ENCODE results near the gene EML6.
"Not testable (repeated sequence)": the region's sequence is repeated elsewhere in the genome, so short reads cannot be mapped to it uniquely, and the experiment has no call there.

EML6 gene

DNA sequence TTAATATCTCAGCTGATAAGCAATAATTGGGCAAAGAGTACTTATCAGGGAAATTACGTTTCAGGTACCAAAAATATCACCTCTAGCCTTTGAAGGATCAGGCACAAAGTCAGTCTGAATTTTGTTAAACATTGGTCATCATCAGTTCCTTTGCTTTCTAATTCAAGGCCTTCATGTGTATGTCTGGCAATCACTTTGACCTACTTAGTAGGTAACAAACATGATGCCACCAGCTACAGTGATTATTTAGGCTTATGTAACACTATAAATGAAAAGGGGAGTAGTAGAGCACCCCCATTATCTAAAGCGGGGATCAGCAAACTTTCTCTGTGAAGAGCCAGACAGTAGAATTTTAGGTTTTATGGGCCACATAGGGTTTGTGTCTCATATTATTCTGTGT, 251.7 kb downstream of the EML6 start:
- no peak for DNase-seq

DNA sequence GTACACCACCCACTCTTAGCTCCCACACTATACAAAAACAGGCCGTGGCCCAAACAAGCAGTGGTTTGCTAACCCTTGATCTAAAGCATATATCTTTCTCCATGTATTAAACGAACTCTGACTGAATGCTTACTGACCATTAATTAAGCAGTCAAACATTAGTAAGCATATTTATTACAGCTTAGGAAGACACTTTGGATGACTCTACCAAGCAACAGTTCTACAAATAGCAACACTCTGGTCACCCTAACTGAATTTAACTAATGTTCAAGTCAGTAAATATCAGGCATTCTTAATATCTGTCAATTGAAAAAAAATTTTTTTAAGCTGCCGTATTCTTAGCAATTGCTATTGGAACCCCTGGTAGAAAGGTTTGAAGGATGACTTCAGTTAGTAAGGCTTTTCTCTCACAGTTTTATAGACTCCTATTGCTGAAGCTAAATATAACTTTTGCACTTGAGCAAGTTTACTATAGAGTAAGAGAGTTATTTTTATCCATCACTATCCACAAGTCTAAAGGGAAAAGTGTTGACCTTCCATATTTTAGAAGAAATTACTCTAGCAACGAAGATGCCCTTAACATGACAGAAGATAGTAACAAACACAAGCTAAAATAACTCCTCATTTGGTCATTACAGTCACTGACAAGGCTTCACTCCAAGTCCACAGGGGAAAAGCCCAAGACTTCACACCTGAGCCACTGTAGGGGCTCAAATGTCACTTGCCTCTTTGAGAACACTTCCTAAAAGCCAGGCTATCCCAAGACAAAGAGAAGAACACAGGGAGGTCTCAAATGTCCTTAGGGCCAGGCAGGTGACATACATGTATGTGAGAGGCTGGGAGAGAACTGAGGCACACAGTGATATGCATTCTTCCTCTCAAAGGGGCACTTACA, 252.4 kb downstream of the EML6 start:
- DNase-seq = no peak

DNA sequence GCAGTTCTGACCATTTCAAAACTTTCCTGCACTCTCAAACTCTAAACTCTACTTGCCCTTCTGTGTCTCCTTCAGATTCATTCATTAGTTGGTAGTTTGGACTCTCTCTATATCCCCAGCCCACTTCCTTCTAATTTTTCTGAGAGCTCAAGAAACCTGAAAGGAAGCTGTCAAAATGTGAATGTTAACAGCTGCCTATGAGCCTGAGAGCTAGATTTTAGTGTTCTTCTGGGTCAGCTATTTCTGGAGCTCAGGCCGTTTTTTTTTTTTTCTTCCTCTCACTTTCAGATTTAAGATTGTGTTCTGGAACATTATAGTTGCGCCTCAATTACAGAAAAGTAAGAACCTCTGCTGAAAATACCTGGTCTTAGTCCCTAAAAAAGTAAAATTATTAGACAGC, 253.7 kb downstream of the EML6 start:
- DNase-seq = no peak

DNA sequence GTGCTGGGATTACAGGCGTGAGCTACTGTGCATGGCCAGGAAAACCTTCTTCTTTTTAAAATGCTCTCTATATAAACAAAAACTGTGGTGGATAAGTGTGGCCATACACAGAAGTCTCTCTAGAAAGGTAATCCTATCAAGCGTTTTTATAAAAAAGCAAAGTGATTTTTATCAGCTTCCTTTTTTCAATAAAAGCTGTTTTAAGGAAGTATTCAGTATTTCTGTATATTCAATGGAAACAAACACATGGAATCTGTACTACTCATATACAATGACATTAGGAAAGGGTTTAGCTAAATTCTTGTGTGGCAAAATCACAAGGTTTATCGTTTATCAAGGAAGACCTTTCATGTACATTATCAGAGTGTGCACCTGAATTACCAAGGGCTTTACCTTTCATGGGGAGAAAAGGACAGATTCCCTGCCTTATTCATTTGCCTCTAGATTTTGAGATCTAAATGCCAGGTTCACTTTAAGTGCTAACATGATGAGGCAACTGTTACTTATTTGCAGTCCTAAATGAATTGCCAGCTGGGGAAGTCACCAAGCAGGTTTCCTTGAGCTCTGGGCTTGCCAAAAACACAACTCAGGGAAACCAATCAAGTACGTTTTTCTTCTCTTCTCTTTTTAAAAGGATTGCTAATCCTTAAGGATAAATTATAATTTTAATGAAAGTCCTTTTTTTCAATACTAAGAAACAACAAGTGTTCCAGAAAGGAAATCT, 256.0 kb downstream of the EML6 start:
- no peak for DNase-seq

DNA sequence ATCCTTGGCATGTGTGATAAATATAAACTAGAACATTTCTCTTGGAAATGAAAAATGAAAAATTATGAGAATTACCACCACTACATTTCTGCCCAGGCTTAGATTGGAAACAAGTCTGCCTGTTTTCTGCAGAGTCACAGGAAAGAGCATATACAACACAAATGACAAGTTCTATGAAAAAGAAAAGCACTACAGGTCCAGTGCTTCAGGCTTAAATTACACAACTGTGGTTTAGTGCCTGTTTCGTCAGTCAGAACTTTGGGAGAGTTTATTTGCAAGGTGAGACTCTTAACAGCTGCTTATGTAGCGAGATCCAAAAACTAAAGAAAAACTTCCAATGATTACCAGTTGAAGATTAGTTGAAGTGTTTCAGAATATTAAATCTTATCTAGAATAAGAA, 257.9 kb downstream of the EML6 start:
- DNase-seq = no peak

DNA sequence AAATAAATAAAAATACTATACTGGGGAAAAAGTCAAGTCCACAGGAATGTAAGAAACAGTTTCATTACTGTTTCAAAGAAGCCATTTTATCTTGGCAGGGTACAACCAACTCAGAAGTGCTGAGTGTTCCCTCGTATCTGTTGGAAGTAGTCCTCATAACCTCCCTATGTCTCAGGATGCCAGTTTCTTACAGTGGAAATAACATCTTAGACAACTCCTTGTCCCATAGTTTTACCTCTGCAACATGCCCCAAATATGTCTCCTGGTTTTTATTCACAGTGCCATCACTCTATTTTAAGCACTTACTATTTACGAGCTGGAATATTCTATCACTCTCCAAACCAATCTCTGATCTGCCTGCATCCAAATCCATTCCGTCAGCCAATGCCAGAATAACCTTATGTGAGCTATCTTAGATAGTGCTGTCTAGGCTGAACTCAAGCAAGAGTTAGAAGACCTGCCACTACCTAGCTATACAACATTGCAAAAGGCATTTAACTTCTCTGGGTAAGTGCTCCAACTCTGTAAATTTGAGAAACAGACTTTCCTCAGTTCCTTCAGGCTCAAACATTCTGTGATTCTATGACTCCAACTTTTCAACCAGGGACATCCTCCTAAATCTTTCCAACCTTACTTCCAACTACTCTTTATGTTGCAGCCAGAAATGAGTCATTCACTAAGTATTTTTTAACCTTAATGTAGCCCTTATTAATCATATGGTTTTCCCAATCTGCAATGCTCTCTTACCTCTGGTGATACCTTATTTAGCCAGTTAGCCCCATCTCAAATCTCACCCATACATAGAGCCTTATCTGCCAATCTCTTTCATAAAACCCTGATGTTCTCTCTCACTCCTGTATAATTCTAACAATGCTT, 260.1 kb downstream of the EML6 start:
- DNase-seq = no peak

DNA sequence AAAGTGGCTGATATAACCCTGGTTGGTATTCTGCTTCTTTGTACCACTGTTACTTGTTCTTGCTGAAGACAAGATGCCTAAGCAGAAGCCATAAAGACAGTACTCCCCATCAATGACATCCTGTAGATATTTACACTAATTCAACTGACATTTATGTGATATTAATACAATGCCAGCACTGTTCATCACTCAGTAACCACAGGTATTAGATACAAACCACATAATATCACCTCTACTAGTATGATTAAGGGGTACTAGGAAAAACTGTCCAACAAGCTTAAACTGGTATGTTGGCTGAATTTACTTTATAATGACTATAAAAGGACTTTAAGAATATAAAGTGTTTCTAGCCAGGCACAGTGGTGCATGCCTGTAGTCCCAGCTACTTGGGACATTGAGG, 261.0 kb downstream of the EML6 start:
- no peak for DNase-seq

DNA sequence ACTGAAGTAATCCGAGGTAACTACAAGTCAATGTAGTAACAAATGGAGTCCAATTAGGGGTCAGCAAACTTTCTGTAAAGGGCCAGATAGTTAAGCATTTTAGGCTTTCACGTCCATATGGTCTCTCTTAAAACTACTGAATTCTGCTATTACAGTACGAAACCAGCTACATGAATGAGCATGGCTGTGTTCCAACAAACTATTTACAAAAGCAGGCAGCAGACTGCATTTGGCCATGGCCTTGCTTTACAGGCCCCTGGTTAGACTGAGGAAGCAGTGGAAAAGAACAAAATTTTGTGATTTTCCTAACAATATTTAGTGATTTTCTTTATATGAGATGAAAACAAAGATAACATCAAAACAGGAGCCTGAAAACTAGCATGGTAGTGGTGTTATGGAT, 262.8 kb downstream of the EML6 start:
- DNase-seq = no peak

DNA sequence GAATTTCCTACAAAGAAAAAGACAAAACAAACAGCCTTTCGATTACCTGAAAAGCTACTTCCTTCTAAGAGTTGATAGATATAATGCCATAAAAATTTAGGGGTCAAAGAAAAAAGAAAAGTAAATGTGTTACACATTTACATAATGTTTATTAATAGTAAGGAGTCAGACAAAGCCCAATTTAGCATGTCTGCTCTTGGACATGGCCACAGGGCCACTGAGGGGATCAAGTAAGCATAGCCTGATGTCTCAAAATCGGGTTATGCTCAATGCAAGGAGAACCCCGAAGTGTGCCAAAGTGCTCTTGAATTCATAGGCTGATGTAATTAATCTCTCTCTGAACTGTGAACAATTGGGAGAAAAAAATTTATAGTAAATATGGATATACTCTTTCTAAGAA, 265.1 kb downstream of the EML6 start:
- no peak for DNase-seq

DNA sequence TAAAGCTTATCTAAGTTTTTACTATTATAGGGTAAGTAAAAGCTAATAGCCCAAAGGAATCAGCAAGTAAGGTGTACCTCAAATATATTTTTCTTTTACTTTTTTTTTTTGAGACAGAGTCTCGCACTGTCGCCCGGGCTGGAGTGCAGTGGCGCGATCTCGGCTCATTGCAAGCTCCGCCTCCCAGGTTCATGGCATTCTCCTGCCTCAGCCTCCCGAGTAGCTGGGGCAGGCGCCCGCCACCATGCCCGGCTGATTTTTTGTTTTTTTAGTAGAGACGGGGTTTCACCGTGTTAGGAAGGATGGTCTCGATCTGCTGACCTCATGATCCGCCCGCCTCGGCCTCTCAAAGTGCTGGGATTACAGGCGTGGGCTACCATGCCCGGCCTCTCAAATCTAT, 267.2 kb downstream of the EML6 start:
- DNase-seq = not testable (repeated sequence)

DNA sequence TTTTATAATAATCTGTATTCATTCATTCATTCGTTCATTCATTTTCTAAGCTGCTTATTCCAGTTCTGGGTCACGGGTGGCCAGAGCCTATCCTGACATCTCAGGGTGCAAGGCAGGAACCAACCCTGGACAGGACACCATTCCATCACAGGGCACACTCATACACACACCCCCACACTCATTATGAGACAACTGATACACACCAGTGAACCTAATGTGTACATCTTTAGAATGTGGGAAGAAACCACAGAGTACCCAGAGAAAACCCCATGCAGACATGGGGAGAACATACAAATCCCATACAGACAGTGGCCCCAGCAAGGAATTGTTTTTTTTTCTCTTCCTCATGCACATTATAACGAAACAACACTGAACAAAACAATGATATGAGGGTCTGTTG, 272.1 kb downstream of the EML6 start:
- no peak for DNase-seq

DNA sequence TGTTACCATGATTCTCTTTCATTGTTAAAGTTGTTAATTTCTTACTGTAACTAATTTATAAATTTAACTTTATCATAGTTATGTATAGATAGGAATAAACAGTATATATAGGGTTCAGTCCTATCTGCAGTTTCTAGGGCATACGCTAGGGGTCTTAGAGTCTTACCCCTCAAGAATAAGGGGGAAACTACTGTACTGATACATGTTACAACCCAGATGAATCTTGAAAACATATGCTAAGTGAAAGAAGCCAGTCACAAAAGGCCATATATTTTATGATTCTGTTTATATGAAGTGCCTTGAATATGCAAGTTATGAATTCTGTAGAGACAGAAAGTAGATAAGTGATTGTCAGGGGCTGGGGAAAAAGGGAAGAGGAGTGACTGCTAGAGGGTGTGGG, 274.4 kb downstream of the EML6 start:
- no peak for DNase-seq

DNA sequence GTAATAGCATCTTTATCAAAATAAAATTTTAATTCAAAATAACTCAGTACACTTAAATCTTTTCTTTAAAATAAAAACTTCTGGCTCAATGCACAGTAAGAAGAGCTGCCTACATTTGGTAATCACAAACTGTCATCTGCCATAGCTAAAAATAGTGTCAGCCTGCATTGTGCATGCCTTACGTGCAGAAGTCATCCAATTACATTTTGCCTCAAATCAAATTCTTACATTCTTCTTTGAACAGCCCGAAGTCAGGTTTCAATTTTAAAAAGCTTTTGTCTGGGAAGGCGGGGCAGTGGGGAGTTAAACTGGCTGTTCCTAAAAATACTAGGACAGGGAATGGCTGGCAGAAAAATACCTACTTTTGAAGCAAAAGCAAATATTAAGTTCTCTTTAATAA, 275.7 kb downstream of the EML6 start:
- no peak for DNase-seq

DNA sequence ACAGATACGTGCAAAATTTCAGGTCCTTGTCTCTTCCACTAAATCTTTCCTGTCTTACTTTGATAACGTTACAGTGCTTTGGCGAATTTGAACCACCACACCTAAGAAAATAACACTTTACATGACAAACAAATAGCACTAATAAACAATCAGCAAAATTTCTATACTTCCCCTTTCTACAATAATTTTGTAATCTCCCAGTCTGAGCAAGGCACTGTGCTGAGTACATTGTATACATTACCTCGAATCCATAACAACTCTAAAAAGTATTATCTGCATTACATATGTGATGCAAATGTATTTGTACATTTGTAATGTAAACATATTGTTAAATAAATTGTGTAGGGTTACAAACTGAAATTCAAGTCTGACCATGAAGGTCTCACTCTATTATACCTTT, 276.9 kb downstream of the EML6 start:
- DNase-seq = no peak

DNA sequence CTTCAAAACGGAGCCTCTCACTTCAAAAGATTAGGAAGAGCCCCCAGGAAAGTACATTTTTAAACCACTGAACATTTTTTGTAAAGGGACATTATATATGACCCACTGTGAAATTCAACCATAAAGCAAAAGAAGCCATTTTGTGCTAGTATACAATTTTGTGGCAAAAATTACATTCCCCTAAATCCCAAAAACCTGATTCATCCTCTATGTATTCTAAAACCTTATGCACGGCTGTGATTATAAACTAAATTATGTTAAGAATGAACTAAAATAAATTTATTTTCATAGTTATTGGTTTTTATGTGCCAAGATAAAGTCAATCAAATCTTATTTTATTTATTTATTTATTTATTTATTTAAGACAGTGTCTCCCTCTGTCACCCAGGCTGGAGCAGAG, 278.3 kb downstream of the EML6 start:
- no peak for DNase-seq

DNA sequence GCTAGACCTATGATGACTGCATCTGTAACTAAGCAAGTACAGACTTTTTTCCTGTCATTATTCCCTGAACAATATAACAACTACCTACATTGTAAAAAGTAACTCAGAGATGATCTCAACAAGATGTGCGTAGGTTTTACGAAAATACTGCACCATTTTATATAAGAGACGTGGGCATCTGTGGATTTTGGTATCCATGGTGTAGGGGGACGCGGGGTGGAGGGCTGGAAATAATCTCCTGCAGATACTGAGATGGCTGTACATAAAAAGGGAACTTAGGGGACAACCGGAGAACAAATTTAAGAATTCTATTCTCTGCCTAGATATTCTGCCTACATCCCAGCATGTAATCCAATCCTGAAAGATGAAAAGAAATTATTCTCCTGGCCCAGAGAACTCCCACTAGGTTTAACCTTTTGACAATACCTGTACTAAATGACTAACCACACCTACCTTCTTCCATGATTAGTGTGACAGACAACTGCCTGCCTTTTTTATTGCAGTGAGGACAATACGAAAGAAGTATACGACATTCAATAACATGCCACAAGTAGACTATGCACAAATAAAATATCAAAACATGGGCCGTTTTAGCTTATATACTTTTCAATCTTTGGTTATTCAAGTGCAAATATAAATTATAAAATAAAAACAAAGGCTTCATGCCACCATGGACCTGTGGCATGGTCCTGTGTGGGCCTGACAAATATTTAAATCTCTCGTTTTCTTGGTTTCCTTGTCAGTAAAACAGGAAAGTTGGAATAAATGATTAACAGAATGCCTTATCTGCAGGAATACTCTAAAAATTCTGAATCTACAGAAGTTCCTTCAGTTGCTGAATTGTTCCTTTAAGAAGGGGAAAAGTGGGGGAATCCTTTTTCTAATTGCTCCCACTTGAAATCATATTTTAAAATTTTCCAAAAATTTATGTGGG, 280.5 kb downstream of the EML6 start:
- DNase-seq = no peak

DNA sequence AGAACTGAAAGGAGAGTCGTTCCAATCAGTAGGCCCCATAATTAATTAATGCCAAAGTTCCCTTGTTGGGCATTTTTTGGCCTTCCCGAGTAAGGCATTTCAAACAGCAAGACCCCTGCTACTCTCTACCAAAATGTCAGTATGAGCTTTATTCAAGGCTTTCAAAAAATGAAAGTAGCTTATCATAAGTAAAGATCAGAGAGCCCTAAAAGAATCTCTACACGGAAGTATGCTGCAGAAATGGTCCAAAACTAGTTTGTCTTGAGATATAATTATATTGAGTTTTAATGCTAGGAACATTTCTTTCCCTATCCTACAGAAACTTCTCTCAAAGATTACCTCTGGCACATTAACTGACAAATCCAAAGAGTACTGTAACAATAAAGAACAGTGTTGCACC, 282.8 kb downstream of the EML6 start:
- no peak for DNase-seq

DNA sequence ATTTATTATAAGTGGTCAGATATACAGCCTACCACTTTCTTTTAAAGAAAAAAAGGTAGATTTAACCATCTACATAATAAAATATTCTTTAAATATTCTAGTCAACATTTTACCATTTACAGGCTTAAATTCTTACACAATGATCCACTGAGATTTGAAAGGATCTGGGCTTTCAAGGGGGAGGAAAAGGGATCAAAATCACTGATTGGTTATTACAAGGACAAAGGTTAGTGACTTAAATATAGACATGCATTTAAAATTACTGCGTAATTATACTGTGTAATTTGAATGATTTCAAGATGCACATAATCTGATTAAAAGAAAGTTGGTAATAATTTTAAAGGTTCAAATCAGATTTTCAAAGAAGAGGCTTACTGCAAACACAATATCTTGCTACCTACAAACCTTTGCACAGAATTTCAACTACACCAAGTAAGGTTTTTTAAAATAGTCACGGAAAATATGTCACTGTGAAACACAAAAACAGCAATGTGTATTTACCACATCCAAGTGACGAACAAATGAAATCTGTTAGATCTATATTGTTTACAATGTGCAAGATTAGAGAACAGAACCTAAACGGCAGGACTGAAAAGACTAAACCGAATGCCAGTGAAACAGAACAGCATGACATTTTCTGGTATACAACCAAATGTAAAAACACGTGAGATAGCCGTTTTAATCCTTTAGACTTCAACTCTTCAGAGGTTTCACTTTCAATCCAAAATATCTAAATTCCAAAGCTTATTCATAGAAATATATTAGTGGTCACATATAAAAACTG, 286.0 kb downstream of the EML6 start:
- DNase-seq = no peak

DNA sequence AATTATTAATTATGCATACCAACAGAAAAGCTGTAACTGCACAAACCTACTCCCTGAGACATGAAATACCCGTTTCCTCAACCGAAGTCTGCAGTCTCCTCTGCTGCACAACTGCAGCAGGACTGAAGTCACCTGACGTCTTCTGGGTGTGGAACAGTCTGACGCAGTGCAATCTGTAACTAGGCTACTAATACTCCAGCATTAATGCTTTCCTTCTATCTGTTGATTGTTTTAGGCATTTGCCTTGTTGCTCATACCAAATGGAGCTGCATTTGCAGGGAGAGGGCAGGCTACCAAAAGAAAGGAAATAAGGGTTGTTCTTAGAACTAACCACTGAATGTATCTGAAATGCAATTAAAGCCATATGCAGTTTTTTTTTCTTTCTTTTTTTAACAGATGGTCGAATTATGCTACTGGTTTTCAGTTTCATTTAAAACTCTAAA, 286.7 kb downstream of the EML6 start:
- no peak for DNase-seq

DNA sequence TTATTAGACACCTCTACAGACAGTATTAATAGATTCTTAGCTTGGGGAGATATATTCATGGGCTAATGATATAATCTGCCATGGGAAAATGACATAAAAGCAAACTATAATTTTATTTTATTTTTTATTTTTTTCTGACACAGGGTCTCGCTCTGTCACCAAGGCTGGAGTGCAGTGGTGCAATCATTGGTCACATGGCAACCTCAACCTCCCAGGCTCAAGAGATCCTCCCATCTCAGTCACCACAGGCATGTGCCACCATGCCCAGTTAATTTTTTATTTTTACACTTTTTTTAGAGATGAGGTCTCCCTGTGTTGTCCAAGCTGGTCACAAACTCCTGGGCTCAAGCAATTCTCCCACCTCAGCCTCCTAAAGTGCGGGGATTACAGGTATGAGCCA, 287.5 kb downstream of the EML6 start:
- DNase-seq = no peak

Measured in NCI-H1092 (cell line).